GM06990 (cell line): Measurements from ENCODE around the gene FRMD4A.

ENCODE experiments used
- DNase-seq: peaks from one replicate; pipeline ENCODE4 v3.0.0-alpha.2; 2011; ENCODE audit not compliant: insufficient read length; ENCODE audit errors: extremely low read depth
- H3K27me3 ChIP-seq: replicated peaks from 2 replicates; pipeline ENCODE4 v1.6.0; 2011; ENCODE audit warnings: low read length; ENCODE audit not compliant: control insufficient read depth, insufficient read depth
- H3K36me3 ChIP-seq: 2 replicates; pipeline ENCODE4 v1.5.1; 2011; ENCODE audit warnings: low read length; ENCODE audit not compliant: control insufficient read depth, insufficient read depth
- H3K4me3 ChIP-seq: replicated peaks from 2 replicates; pipeline ENCODE4 v1.5.1; 2011; ENCODE audit warnings: low read depth, mild to moderate bottlenecking, control low read depth, low read length
- TF ChIP-seq, protein P1 (sequence below): IDR thresholded peaks from 2 replicates; pipeline ENCODE4 v1.5.1; 2011; ENCODE audit warnings: low read length, control low read depth, mild to moderate bottlenecking, inconsistent platforms; ENCODE audit not compliant: insufficient read depth, poor library complexity, severe bottlenecking

Gene FRMD4A

DNA sequence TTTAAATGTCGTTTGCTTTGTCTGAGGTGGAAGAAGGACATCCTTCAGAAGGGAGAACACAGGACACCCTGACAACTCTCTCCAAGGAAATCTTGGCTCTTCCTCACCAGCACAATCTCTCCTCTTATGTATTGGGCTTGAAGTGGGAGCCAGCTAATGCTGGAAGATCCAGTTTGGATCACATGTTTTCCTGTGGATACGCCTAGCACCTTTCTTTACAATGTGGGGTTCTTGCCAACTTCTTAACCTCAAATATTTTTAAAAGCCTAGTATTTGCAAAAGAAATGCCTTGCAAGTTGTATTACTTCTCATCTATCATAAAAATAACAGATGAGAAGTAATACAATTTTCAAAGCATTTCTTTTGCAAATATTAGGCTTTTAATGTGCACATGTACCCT is 76.4 kb downstream of the FRMD4A start:
- H3K27me3 ChIP-seq = no peaks in the 10 kb centered on the region
- no peaks in the 10 kb centered on the region for H3K36me3 ChIP-seq
- no peak overlapping the region for H3K4me3 ChIP-seq
- no peak for DNase-seq
- TF ChIP-seq, protein P1, sequence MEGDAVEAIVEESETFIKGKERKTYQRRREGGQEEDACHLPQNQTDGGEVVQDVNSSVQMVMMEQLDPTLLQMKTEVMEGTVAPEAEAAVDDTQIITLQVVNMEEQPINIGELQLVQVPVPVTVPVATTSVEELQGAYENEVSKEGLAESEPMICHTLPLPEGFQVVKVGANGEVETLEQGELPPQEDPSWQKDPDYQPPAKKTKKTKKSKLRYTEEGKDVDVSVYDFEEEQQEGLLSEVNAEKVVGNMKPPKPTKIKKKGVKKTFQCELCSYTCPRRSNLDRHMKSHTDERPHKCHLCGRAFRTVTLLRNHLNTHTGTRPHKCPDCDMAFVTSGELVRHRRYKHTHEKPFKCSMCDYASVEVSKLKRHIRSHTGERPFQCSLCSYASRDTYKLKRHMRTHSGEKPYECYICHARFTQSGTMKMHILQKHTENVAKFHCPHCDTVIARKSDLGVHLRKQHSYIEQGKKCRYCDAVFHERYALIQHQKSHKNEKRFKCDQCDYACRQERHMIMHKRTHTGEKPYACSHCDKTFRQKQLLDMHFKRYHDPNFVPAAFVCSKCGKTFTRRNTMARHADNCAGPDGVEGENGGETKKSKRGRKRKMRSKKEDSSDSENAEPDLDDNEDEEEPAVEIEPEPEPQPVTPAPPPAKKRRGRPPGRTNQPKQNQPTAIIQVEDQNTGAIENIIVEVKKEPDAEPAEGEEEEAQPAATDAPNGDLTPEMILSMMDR = no peak

DNA sequence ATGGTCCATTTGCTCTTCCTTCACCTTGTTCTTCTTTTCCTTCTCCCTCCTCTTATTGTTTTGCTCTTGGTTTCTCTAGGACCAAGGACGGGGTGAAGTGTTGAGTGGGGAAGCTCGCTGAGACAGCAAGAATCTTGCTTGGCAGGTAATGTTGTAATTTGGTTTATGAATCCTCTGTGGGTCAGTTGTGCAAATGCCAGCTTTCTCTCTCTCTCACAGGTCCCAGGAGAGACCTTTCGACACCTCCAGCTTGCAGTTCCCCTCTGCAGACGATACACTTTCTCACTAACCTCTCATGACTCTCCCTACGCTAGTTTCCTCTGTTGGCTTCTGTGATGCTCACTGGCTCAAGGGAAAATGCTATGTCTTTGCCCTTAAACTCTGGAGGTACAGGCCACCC is 77.0 kb downstream of the FRMD4A start:
- no peak for DNase-seq
- Histone ChIP-seq H3K27me3 (no peaks in the 10 kb centered on the region), H3K36me3 (no peaks in the 10 kb centered on the region), H3K4me3 (no peak overlapping the region)
- TF ChIP-seq, protein P1 = no peak

DNA sequence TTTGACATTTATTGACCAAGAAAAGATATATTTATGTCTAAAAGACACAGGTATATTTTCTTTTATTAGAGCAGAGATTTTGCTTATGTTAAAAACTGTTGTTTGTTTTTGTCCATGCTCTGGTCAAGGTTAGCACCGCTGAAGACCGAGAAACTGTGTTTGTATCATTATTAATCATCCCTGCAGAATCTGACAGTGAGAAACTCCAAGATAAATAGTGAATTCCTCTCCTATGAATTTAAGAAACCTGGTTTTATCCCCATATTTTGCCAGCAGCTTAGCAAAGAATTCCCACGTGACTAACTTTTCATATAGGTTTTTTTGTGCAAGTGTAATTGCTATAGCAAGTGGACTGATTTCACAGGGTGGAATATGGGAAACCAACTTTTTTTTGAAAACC is 77.6 kb downstream of the FRMD4A start:
- TF ChIP-seq, protein P1 = no peak

DNA sequence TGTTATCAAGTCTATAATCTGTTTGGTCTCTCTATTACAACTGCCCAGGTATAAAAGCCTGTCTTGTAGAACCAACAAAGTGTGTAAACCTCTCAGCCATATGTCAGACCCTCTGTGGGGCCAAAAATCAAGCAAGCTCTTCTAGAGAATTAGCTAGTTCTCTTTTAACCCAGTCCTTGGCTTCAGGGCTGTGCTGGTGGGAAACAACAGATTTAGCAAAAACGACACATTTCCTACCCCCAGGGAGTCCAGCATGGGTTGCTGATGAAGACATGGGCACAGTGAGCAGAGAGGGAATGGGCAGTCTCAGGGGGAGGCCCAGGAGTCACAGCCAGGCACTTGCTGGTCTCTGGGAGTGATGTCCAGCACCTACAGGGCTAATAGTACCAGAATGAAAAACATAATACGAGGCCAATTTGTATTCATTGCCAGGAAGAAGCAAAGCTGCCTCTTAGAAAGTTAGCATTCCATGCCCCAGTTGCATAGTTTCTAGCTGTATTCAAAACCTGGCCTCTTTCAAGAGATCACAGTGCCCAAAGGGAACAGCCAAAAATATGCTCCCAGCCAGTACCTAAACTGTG is 80.1 kb downstream of the FRMD4A start:
- Histone ChIP-seq H3K36me3 (no peaks in the 10 kb centered on the region), H3K27me3 (no peaks in the 10 kb centered on the region), H3K4me3 (no peak overlapping the region)
- TF ChIP-seq, protein P1 = no peak
- no peak for DNase-seq

More for the DNA sequence above, 77.6 kb downstream of the FRMD4A start:
- Histone ChIP-seq H3K36me3 (no peaks in the 10 kb centered on the region), H3K4me3 (no peak overlapping the region), H3K27me3 (no peaks in the 10 kb centered on the region)
- DNase-seq = no peak

DNA sequence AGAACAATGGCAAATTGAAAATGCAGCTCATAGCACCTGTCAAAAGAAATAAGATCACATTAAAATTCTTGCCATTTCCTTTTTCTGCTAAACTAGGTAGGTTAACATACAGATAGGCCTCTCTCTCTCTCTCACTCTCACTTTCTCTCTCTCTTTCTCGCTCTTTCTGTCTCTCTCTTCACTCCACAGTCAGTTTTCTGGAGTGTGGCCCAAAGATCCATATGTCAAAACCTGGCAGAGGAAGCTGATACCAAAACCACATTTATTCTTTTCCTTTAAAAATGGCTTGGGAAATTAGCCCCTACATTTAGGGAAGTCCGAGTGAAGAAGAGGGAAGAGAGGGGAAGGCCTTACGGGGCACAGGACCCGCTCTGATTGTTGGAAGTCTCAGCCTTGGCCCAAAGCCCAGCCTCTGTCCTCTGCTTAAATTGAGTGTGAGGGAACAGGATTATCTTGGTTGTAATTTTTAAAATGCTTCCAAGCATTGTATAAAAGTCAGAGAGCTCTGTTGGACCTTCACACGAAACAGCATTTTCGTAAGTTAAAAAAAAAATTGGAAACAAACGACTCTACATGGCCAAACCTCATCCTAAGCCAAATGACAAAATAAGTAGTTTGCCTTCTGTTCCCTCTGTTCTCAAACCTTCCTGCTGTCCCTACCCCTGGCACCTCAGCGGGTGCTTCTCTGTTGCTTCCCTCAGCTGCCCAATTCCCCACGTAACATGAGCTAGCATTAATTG is 83.2 kb downstream of the FRMD4A start:
- no peak overlapping the region for H3K4me3 ChIP-seq
- no peaks in the 10 kb centered on the region for H3K36me3 ChIP-seq
- TF ChIP-seq, protein P1 = no peak
- H3K27me3 ChIP-seq = no peaks in the 10 kb centered on the region; the same call in 1 of the 2 replicates
- DNase-seq = no peak

DNA sequence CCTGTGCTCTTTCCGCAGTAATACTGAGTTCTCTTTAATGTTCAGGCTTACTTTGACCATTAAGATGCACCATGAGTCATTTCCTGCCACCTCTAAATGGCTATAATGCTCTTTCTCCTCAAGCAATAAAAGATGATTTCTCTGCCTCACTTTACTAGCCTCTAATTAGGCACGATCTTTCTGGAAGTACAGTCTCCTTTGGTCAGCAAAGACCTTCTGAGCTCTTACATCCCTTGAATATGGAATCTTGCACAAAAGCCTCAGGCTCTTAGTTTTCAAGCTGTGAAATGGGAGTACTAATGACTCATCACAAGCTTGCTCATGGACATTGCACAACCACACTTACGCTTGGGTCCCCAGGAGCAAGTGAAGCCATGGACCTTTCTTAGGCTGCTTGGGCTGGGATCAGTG is 85.9 kb downstream of the FRMD4A start:
- TF ChIP-seq, protein P1 = no peak
- no peak for DNase-seq

More for the DNA sequence above, 85.9 kb downstream of the FRMD4A start:
- H3K36me3 ChIP-seq = no peaks in the 10 kb centered on the region
- H3K4me3 ChIP-seq = no peak overlapping the region
- no peaks in the 10 kb centered on the region; the same call in 1 of the 2 replicates for H3K27me3 ChIP-seq
